GM18519 (cell line): ENCODE measurements around the gene MS4A14.
"Not testable (repeated sequence)": the region's sequence is repeated elsewhere in the genome, so short reads cannot be mapped to it uniquely, and the experiment has no call there.

Experiments
- ATAC-seq: cut with Tn5 transposase; IDR thresholded peaks from one replicate; pipeline ENCODE4 v1.9.1; 2021; ENCODE audit warnings: mild to moderate bottlenecking, moderate library complexity; ENCODE audit not compliant: unreplicated experiment, low FRiP score

Gene MS4A14

GRCh38 chr11:60378354-60378753, 17.9 kb upstream of the MS4A14 start, which contains the start of gene MS4A7:
MS4A7 (plus strand) TSS chr11:60378532; CDS start chr11:60383142, 4,610 bp downstream.
- ATAC-seq: peak; percentile 91

GRCh38 chr11:60389279-60389910, 6.9 kb upstream of the MS4A14 start:
- peak; percentile 71 for ATAC-seq

GRCh38 chr11:60390419-60390818, 5.8 kb upstream of the MS4A14 start:
- ATAC-seq: no peak

GRCh38 chr11:60392361-60392760, 3.9 kb upstream of the MS4A14 start:
- ATAC-seq: no peak

GRCh38 chr11:60393016-60393415, 3.2 kb upstream of the MS4A14 start:
- no peak for ATAC-seq

GRCh38 chr11:60394666-60395380, 1.4 kb upstream of the MS4A14 start:
- ATAC-seq: no peak

- ATAC-seq: peak; percentile 58
Measured at GRCh38 chr11:60396799-60397198, 540 bp downstream of the MS4A14 start.

- no peak for ATAC-seq
Measured at GRCh38 chr11:60420015-60420414, 23.8 kb downstream of the MS4A14 start.

- no peak for ATAC-seq
Measured at GRCh38 chr11:60422609-60423008, 26.4 kb downstream of the MS4A14 start.

GRCh38 chr11:60428517-60428916, 32.3 kb downstream of the MS4A14 start:
- no peak for ATAC-seq

GRCh38 chr11:60429272-60429671, 33.0 kb downstream of the MS4A14 start, which contains the start of gene MS4A5:
MS4A5 (plus strand) TSS chr11:60429572; CDS start chr11:60429675, 103 bp downstream.
- no peak for ATAC-seq

GRCh38 chr11:60431251-60431650, 35.0 kb downstream of the MS4A14 start:
- ATAC-seq: no peak

- no peak for ATAC-seq
Measured at GRCh38 chr11:60433401-60433800, 37.1 kb downstream of the MS4A14 start.

GRCh38 chr11:60447070-60447469, 50.8 kb downstream of the MS4A14 start:
- no peak for ATAC-seq

GRCh38 chr11:60447846-60448245, 51.6 kb downstream of the MS4A14 start:
- no peak for ATAC-seq

GRCh38 chr11:60451185-60451584, 54.9 kb downstream of the MS4A14 start:
- not testable (repeated sequence) for ATAC-seq

- ATAC-seq: no peak
Measured at GRCh38 chr11:60454212-60454611, 58.0 kb downstream of the MS4A14 start.

GRCh38 chr11:60455531-60456042, 59.3 kb downstream of the MS4A14 start, which contains the start of gene MS4A1:
MS4A1 (plus strand) TSS chr11:60455847; CDS start chr11:60462375, 6,528 bp downstream.
- peak; percentile 81 for ATAC-seq

GRCh38 chr11:60457576-60457975, 61.3 kb downstream of the MS4A14 start:
- no peak for ATAC-seq

- ATAC-seq: no peak
Measured at GRCh38 chr11:60459345-60459744, 63.1 kb downstream of the MS4A14 start.
